ENCODE measurements around the gene MAML1.

GRCh38 chr5:179817890-179818745 lies 85.5 kb downstream of the MAML1 start:
- TF ChIP-seq, protein P1, sequence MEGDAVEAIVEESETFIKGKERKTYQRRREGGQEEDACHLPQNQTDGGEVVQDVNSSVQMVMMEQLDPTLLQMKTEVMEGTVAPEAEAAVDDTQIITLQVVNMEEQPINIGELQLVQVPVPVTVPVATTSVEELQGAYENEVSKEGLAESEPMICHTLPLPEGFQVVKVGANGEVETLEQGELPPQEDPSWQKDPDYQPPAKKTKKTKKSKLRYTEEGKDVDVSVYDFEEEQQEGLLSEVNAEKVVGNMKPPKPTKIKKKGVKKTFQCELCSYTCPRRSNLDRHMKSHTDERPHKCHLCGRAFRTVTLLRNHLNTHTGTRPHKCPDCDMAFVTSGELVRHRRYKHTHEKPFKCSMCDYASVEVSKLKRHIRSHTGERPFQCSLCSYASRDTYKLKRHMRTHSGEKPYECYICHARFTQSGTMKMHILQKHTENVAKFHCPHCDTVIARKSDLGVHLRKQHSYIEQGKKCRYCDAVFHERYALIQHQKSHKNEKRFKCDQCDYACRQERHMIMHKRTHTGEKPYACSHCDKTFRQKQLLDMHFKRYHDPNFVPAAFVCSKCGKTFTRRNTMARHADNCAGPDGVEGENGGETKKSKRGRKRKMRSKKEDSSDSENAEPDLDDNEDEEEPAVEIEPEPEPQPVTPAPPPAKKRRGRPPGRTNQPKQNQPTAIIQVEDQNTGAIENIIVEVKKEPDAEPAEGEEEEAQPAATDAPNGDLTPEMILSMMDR (IDR thresholded peaks at IDR 0.05) = no peak
- TF ChIP-seq POLR2A (IDR thresholded peaks at IDR 0.05) = no peak

Data from gastroesophageal sphincter (tissue), 3 donors.